Thoracic aorta (tissue), 2 donors: ENCODE data around the gene KRTAP19-1. TPM values are rescaled to one million over a fixed set of nuclear protein-coding genes. Genes with fewer than 3 reads are reported as not detected.

Source experiments
- ATAC-seq: fragments of 150-250 bp; one replicate; pipeline ENCODE4 v1.8.0; 2017; ENCODE audit warnings: low read depth; ENCODE audit not compliant: insufficient number of reproducible peaks, low FRiP score
- DNase-seq: peaks from one replicate; pipeline ENCODE4 v3.0.0-alpha.2; 2020; ENCODE audit warnings: low spot score
- H3K27ac ChIP-seq, 2 donors: fragments of 200-600 bp; sonication (generic); 1 replicate in 1 of 2; 2 replicates in 1 of 2; pipeline ENCODE4 v1.5.1; 2016; ENCODE audit warnings: mild to moderate bottlenecking in 2 of 2, moderate library complexity in 2 of 2
- H3K27me3 ChIP-seq: fragments of 200-600 bp; sonication (generic); replicated peaks from 2 replicates; pipeline ENCODE4 v1.6.0; 2016; ENCODE audit warnings: mild to moderate bottlenecking; ENCODE audit not compliant: insufficient read depth
- H3K36me3 ChIP-seq: fragments of 200-600 bp; sonication (generic); one replicate; pipeline ENCODE4 v1.5.1; 2016
- H3K4me1 ChIP-seq, 2 donors: fragments of 200-600 bp; sonication (generic); 1 replicate in 1 of 2; 2 replicates in 1 of 2; pipeline versions ENCODE4 v1.5.1 to v1.6.0; 2016; ENCODE audit warnings: low read depth in 2 of 2, mild to moderate bottlenecking in 1 of 2; ENCODE audit not compliant: control insufficient read depth in 1 of 2
- H3K4me3 ChIP-seq: fragments of 200-600 bp; sonication (generic); 2 replicates; pipeline ENCODE4 v1.5.1; 2016; ENCODE audit warnings: mild to moderate bottlenecking
- H3K9me3 ChIP-seq: fragments of 200-600 bp; sonication (generic); 2 replicates; pipeline ENCODE4 v1.5.1; 2016
- total RNA-seq, 2 donors: library from RNA; depleted of rRNA; stranded (reverse); fragments of >200 nt; gene quantifications; one replicate each; pipeline versions ENCODE4 v1.1.0 to v1.2.3, GENCODE V29; 2016
- TF ChIP-seq, protein P1 (sequence below): fragments of 200-600 bp; sonication (generic); IDR thresholded peaks from one replicate; pipeline ENCODE4 v1.5.1; 2019; ENCODE audit warnings: antibody characterized with exemption

The KRTAP19-1 gene
- total RNA-seq, 2 donors from 2014 or later: not detected

DNA sequence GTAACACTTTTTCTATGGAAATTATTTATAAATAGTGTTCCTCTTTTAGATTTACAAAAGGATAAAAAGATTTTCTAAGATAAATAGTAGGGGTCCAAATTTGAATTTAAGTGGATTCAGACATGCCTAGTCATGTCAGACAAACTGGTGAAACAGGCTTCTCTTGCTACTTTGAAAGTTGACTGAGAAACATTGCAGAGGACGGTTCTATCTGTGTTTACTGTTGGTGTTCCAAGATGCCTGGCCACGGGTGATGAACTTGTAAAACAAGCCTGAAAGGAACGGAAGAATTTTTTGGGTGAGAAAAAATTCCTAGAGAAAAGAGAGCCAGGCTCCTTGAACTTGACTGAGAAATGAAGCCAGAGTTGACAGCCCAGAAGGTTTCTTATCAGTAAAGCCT, 2.2 kb downstream of the KRTAP19-1 start:
- H3K27me3 ChIP-seq: no peaks in the 10 kb centered on the region
- no peaks in the 10 kb centered on the region for H3K9me3 ChIP-seq
- TF ChIP-seq, protein P1, sequence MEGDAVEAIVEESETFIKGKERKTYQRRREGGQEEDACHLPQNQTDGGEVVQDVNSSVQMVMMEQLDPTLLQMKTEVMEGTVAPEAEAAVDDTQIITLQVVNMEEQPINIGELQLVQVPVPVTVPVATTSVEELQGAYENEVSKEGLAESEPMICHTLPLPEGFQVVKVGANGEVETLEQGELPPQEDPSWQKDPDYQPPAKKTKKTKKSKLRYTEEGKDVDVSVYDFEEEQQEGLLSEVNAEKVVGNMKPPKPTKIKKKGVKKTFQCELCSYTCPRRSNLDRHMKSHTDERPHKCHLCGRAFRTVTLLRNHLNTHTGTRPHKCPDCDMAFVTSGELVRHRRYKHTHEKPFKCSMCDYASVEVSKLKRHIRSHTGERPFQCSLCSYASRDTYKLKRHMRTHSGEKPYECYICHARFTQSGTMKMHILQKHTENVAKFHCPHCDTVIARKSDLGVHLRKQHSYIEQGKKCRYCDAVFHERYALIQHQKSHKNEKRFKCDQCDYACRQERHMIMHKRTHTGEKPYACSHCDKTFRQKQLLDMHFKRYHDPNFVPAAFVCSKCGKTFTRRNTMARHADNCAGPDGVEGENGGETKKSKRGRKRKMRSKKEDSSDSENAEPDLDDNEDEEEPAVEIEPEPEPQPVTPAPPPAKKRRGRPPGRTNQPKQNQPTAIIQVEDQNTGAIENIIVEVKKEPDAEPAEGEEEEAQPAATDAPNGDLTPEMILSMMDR: no peak
- H3K4me3 ChIP-seq: no peak overlapping the region
- DNase-seq (no peak), ATAC-seq (no peak)
- no peaks in the 10 kb centered on the region for H3K36me3 ChIP-seq
- H3K4me1 ChIP-seq: no peaks in the 10 kb centered on the region
- no peak overlapping the region for H3K27ac ChIP-seq

- ATAC-seq: no peak
- TF ChIP-seq, protein P1: no peak
- no peak overlapping the region for H3K4me3 ChIP-seq
- DNase-seq: no peak
- no peaks in the 10 kb centered on the region for H3K27me3 ChIP-seq
- H3K4me1 ChIP-seq: no peaks in the 10 kb centered on the region
- H3K36me3 ChIP-seq: no peaks in the 10 kb centered on the region
- H3K9me3 ChIP-seq: no peaks in the 10 kb centered on the region
- no peak overlapping the region for H3K27ac ChIP-seq
Observed at GRCh38 chr21:30468900-30469714, 11.1 kb downstream of the KRTAP19-1 start.

- Histone ChIP-seq H3K27ac (no peak overlapping the region), H3K9me3 (no peaks in the 10 kb centered on the region), H3K27me3 (no peaks in the 10 kb centered on the region), H3K36me3 (no peaks in the 10 kb centered on the region), H3K4me1 (no peaks in the 10 kb centered on the region), H3K4me3 (no peak overlapping the region)
- DNase-seq: no peak
- TF ChIP-seq, protein P1: peak; percentile 20
- ATAC-seq: no peak
Observed at GRCh38 chr21:30463713-30464112, 16.5 kb downstream of the KRTAP19-1 start.

GRCh38 chr21:30448514-30448913, 31.7 kb downstream of the KRTAP19-1 start:
- H3K4me3 ChIP-seq: no peak overlapping the region
- H3K27ac ChIP-seq: no peak overlapping the region
- no peaks in the 10 kb centered on the region for H3K27me3 ChIP-seq
- H3K4me1 ChIP-seq: no peaks in the 10 kb centered on the region
- no peaks in the 10 kb centered on the region for H3K9me3 ChIP-seq
- TF ChIP-seq, protein P1: no peak
- no peak for DNase-seq
- no peaks in the 10 kb centered on the region for H3K36me3 ChIP-seq
- ATAC-seq: no peak

- no peaks in the 10 kb centered on the region for H3K27me3 ChIP-seq
- H3K4me1 ChIP-seq: no peaks in the 10 kb centered on the region
- H3K27ac ChIP-seq: no peak overlapping the region
- no peaks in the 10 kb centered on the region for H3K36me3 ChIP-seq
- no peaks in the 10 kb centered on the region for H3K9me3 ChIP-seq
- DNase-seq: no peak
- TF ChIP-seq, protein P1: no peak
- ATAC-seq: no peak
- H3K4me3 ChIP-seq: no peak overlapping the region
Observed at GRCh38 chr21:30447056-30447455, 33.1 kb downstream of the KRTAP19-1 start.
